ENCODE data around the gene FKBP6. TPM values are rescaled to one million over a fixed set of nuclear protein-coding genes. Genes with fewer than 3 reads are reported as not detected.

Gene FKBP6
- total RNA-seq, 4 donors from 2014 or later: not detected

- TF ChIP-seq POLR2A (IDR thresholded peaks at IDR 0.05; ENCODE audit: low read depth): no peak
- no peak for TF ChIP-seq CTCF (IDR thresholded peaks at IDR 0.05)
- TF ChIP-seq EP300 (IDR thresholded peaks at IDR 0.05): no peak
- no peak for TF ChIP-seq POLR2AphosphoS5 (IDR thresholded peaks at IDR 0.05)
- intact Hi-C loops (cut with DNase I): no loop called here
- H3K27ac ChIP-seq (replicated peaks in 1 of 4): no peak overlapping the region
Observed at GRCh38 chr7:73350306-73351068, 22.5 kb downstream of the FKBP6 start.

GRCh38 chr7:73351447-73352167 lies 23.6 kb downstream of the FKBP6 start:
- H3K9me3 ChIP-seq: peaks cover 0 to 10% (median 3%) of the 10 kb centered on the region in 4 donors
- TF ChIP-seq POLR2AphosphoS5 (IDR thresholded peaks at IDR 0.05): no peak
- no peak for TF ChIP-seq POLR2A (IDR thresholded peaks at IDR 0.05; ENCODE audit: low read depth)
- no peak for TF ChIP-seq EP300 (IDR thresholded peaks at IDR 0.05)
- no peak for TF ChIP-seq CTCF (IDR thresholded peaks at IDR 0.05)
- peaks cover 0 to 7% (median 0%) of the 10 kb centered on the region in 4 donors for H3K27me3 ChIP-seq
- DNase-seq (ENCODE audit: extremely low spot score): no peak
- intact Hi-C loops (cut with DNase I): no loop called here
- WGBS: 77% methylated on average over 6 of the region's 6 CpGs
- no peak overlapping the region for H3K27ac ChIP-seq (replicated peaks in 1 of 4)
- H3K4me1 ChIP-seq: no peaks in the 10 kb centered on the region
- no peak overlapping the region for H3K4me3 ChIP-seq
- no peaks in the 10 kb centered on the region for H3K36me3 ChIP-seq

More at GRCh38 chr7:73350306-73351068, 22.5 kb downstream of the FKBP6 start:
- DNase-seq (ENCODE audit: extremely low spot score): no peak
- Histone ChIP-seq H3K4me3 (no peak overlapping the region), H3K4me1 (no peaks in the 10 kb centered on the region), H3K36me3 (no peaks in the 10 kb centered on the region), H3K9me3 (peaks cover 0 to 10% (median 3%) of the 10 kb centered on the region in 4 donors), H3K27me3 (peaks cover 0 to 13% (median 0%) of the 10 kb centered on the region in 4 donors)
- 68% methylated on average over 9 of the region's 12 CpGs for whole genome bisulfite sequencing

GRCh38 chr7:73352784-73353183 lies 24.8 kb downstream of the FKBP6 start:
- H3K4me1 ChIP-seq: peaks cover 0 to 1% (median 0%) of the 10 kb centered on the region in 4 donors
- WGBS: 96% methylated on average over 3 of the region's 3 CpGs
- DNase-seq (ENCODE audit: extremely low spot score): no peak
- TF ChIP-seq POLR2A (IDR thresholded peaks at IDR 0.05; ENCODE audit: low read depth) (no peak), CTCF (IDR thresholded peaks at IDR 0.05) (no peak), POLR2AphosphoS5 (IDR thresholded peaks at IDR 0.05) (no peak), EP300 (IDR thresholded peaks at IDR 0.05) (no peak)
- peaks cover 0 to 10% (median 3%) of the 10 kb centered on the region in 4 donors for H3K9me3 ChIP-seq
- no peak overlapping the region for H3K27ac ChIP-seq (replicated peaks in 1 of 4)
- intact Hi-C loops (cut with DNase I): no loop called here
- H3K4me3 ChIP-seq: no peak overlapping the region
- no peaks in the 10 kb centered on the region for H3K36me3 ChIP-seq
- peaks cover 0 to 3% (median 0%) of the 10 kb centered on the region in 4 donors for H3K27me3 ChIP-seq

GRCh38 chr7:73353243-73353642 lies 25.3 kb downstream of the FKBP6 start:
- intact Hi-C loops (cut with DNase I): no loop called here
- TF ChIP-seq POLR2AphosphoS5 (IDR thresholded peaks at IDR 0.05) (no peak), CTCF (IDR thresholded peaks at IDR 0.05) (no peak), POLR2A (IDR thresholded peaks at IDR 0.05; ENCODE audit: low read depth) (no peak), EP300 (IDR thresholded peaks at IDR 0.05) (no peak)
- 96% methylated on average over 6 of the region's 6 CpGs for WGBS
- H3K27ac ChIP-seq (replicated peaks in 1 of 4): no peak overlapping the region
- peaks cover 0 to 3% (median 0%) of the 10 kb centered on the region in 4 donors for H3K27me3 ChIP-seq
- H3K4me3 ChIP-seq: no peak overlapping the region
- H3K36me3 ChIP-seq: no peaks in the 10 kb centered on the region
- peaks cover 0 to 10% (median 3%) of the 10 kb centered on the region in 4 donors for H3K9me3 ChIP-seq
- peaks cover 3 to 6% (median 4%) of the 10 kb centered on the region in 4 donors for H3K4me1 ChIP-seq
- no peak for DNase-seq (ENCODE audit: extremely low spot score)
